T-cell (primary cell): ENCODE data around the gene OPA1. TPM values are rescaled to one million over a fixed set of nuclear protein-coding genes. Genes with fewer than 3 reads are reported as not detected.

ENCODE experiments used
- ATAC-seq, 4 experiments: fragments of 200-7000 bp in 3 of 4; fragments of 150-1000 bp in 1 of 4; cut with Tn5 transposase; replicated peaks in 1 of 4; 1 replicate in 3 of 4; 2 replicates in 1 of 4; pipeline ENCODE4 v1.10.0; 2021; ENCODE audit warnings: moderate library complexity in 3 of 4, mild to moderate bottlenecking in 2 of 4, moderate number of reproducible peaks in 1 of 4
- CTCF ChIA-PET, 2 donors: fragments of 300-600 bp; sonication (Branson Sonifier 250); formaldehyde crosslinking; loops; one replicate each; lab custom pipeline; 2022; ENCODE audit warnings: antibody characterized with exemption in 2 of 2; lab: Charles Lee
- POLR2A ChIA-PET, 2 donors: fragments of 300-600 bp; sonication (Branson Sonifier 250); formaldehyde crosslinking; loops; one replicate each; lab custom pipeline; 2022; ENCODE audit warnings: antibody characterized with exemption in 2 of 2; lab: Charles Lee
- DNase-seq, 35 experiments: peaks; one replicate each; pipeline versions ENCODE4 v3.0.0 to v3.0.0-alpha.2; 2013 to 2023
- H3K27ac ChIP-seq: one replicate; pipeline ENCODE4 v1.5.1; 2013; ENCODE audit warnings: low read length
- H3K27me3 ChIP-seq, 2 experiments: replicated peaks in 1 of 2; 1 replicate in 1 of 2; 2 replicates in 1 of 2; pipeline versions ENCODE4 v1.6.1 to v1.7.0; 2013; ENCODE audit warnings: low read length in 1 of 2, mixed read lengths in 1 of 2; ENCODE audit not compliant: control insufficient read depth in 2 of 2, insufficient read depth in 2 of 2; ENCODE audit errors: extremely low read depth in 1 of 2
- H3K36me3 ChIP-seq, 2 donors: 1 replicate in 1 of 2; 2 replicates in 1 of 2; pipeline versions ENCODE4 v1.6.1 to v1.7.0; 2013; ENCODE audit warnings: low read length in 1 of 2; ENCODE audit not compliant: control insufficient read depth in 2 of 2, insufficient read depth in 1 of 2; ENCODE audit errors: extremely low read depth in 1 of 2
- H3K4me1 ChIP-seq, 2 experiments: 1 replicate in 1 of 2; 2 replicates in 1 of 2; pipeline versions ENCODE4 v1.6.1 to v1.7.0; 2013; ENCODE audit warnings: low read length in 2 of 2, mixed read lengths in 1 of 2; ENCODE audit not compliant: insufficient read depth in 2 of 2, control insufficient read depth in 1 of 2; ENCODE audit errors: extremely low read depth in 1 of 2
- H3K4me3 ChIP-seq, 2 donors: 1 replicate in 1 of 2; 2 replicates in 1 of 2; pipeline versions ENCODE4 v1.5.1 to v1.7.0; 2013; ENCODE audit warnings: mild to moderate bottlenecking in 2 of 2, low read length in 1 of 2, moderate library complexity in 1 of 2; ENCODE audit not compliant: control insufficient read depth in 1 of 2; ENCODE audit errors: extremely low read depth in 1 of 2
- H3K9me3 ChIP-seq: 2 replicates; pipeline ENCODE4 v1.7.0; 2013
- H3K27ac Mint-ChIP-seq, 2 donors: one replicate each; pipeline ENCODE4 v1.8.0; 2020 to 2021; ENCODE audit warnings: mild to moderate bottlenecking in 2 of 2, mixed read lengths in 2 of 2
- H3K27me3 Mint-ChIP-seq, 2 donors: one replicate each; pipeline ENCODE4 v1.8.0; 2021 to 2022; ENCODE audit warnings: mixed read lengths in 2 of 2
- H3K36me3 Mint-ChIP-seq: one replicate; pipeline ENCODE4 v1.8.0; 2021; ENCODE audit warnings: mixed read lengths
- H3K4me1 Mint-ChIP-seq, 3 donors: one replicate each; pipeline ENCODE4 v1.8.0; 2020 to 2022; ENCODE audit warnings: mixed read lengths in 3 of 3, mild to moderate bottlenecking in 1 of 3
- H3K4me3 Mint-ChIP-seq, 3 donors: one replicate each; pipeline ENCODE4 v1.8.0; 2020 to 2022; ENCODE audit warnings: mild to moderate bottlenecking in 3 of 3, mixed read lengths in 3 of 3, moderate library complexity in 3 of 3
- H3K9me3 Mint-ChIP-seq, 3 donors: one replicate each; pipeline ENCODE4 v1.8.0; 2020 to 2022; ENCODE audit warnings: mixed read lengths in 3 of 3
- WGBS: methylation state at CpG from one replicate; pipeline ENCODE4 v1.1.5; 2013; ENCODE audit warnings: missing lambda C conversion rate; ENCODE audit not compliant: insufficient coverage; 5-methylcytosine and 5-hydroxymethylcytosine counted together
- total RNA-seq, 35 experiments: library from RNA in 6 of 35; stranded (reverse) in 6 of 35; fragments of 120-200 nt in 1 of 35; gene quantifications; one replicate each; pipeline versions ENCODE4 v1.2.1 to v1.2.4 and lab custom pipeline; 2013 to 2026

The OPA1 gene
- total RNA-seq, 5 donors from 2014 or later (not counting 1 experiment from before 2014, with no cell fraction given), result 40.5 to 56.1 (median 41.9) TPM

DNA sequence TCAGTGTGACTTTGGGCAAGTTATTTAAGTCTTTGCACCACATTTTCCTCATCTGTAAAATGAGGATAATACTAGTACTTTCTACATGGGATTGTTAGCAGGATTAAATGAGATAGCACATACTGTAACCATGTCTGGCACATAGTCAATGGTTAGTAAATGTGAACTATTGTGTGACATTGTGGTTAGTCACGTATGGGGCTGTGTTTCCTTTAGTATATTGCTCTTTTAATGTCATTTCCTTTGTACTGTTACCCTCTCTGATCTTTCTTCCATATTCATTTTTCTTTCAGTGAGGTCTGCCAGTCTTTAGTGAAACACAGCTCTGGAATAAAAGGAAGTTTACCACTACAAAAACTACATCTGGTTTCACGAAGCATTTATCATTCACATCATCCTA, 21.4 kb downstream of the OPA1 start:
- Histone ChIP-seq H3K36me3 (peaks cover 0 to 29% of the 10 kb centered on the region in 2 donors), H3K9me3 (no peaks in the 10 kb centered on the region), H3K4me1 (peaks cover 0 to 6% of the 10 kb centered on the region in 2 experiments), H3K27ac (no peak overlapping the region), H3K27me3 (no peaks in the 10 kb centered on the region), H3K4me3 (no peak overlapping the region)
- Mint-ChIP-seq H3K36me3 (peaks cover 47% of the 10 kb centered on the region), H3K27ac (peak overlapping the region; percentile 39 to 75), H3K4me1 (peaks cover 25 to 37% (median 28%) of the 10 kb centered on the region in 3 donors), H3K9me3 (peaks cover 0 to 4% (median 3%) of the 10 kb centered on the region in 3 donors), H3K4me3 (peak overlapping the region in 1 of 3 donors; percentile 30), H3K27me3 (no peaks in the 10 kb centered on the region)
- 43% methylated on average over 1 of the region's 2 CpGs for WGBS
- DNase-seq (no peak), ATAC-seq (peak in 3 of 4 experiments; percentile 41 to 75 (median 53))
- ChIA-PET POLR2A (no interaction called here), CTCF (no interaction called here)

DNA sequence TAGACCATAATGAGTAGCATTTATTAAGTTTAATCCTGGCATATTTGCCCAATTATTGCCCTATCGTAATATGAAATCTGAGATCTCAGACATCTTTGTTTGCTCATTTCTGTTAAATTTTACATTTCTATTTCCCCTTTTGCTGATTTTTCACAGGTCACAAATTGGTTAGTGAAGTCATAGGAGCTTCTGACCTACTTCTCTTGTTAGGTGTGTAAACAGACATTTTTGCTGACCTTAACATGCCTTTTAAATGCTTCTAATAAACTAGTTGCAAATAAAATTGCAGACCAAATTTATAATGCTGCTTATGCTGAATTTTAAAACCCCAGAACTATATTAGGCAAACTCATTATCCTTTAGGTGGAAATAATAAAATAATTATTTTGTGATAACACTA, 24.6 kb downstream of the OPA1 start:
- peaks cover 0 to 45% of the 10 kb centered on the region in 2 donors for H3K36me3 ChIP-seq
- H3K27ac ChIP-seq, result no peak overlapping the region
- ATAC-seq, result no peak
- Mint-ChIP-seq H3K4me3 (no peak overlapping the region), H3K27ac (no peak overlapping the region), H3K27me3 (no peaks in the 10 kb centered on the region), H3K36me3 (peaks cover 46% of the 10 kb centered on the region), H3K9me3 (peaks cover 0 to 2% (median 0%) of the 10 kb centered on the region in 3 donors), H3K4me1 (peaks cover 19 to 26% (median 22%) of the 10 kb centered on the region in 3 donors)
- WGBS, result no CpG with 5 or more reads among the region's 1 CpG
- H3K27me3 ChIP-seq, result no peaks in the 10 kb centered on the region
- DNase-seq, result no peak
- ChIA-PET CTCF (interaction anchor here in 1 of 2 donors (0.7 kb wide), 1 partner anchor 25 kb away, joined by 4 read pairs; no protein-coding TSS in a partner anchor), POLR2A (interaction anchor here in 1 of 2 donors (0.7 kb wide), 1 partner anchor 1933 kb away, joined by 5 read pairs; no protein-coding TSS in a partner anchor)
- peaks cover 0 to 6% of the 10 kb centered on the region in 2 experiments for H3K4me1 ChIP-seq
- H3K4me3 ChIP-seq, result no peak overlapping the region
- H3K9me3 ChIP-seq, result no peaks in the 10 kb centered on the region

DNA sequence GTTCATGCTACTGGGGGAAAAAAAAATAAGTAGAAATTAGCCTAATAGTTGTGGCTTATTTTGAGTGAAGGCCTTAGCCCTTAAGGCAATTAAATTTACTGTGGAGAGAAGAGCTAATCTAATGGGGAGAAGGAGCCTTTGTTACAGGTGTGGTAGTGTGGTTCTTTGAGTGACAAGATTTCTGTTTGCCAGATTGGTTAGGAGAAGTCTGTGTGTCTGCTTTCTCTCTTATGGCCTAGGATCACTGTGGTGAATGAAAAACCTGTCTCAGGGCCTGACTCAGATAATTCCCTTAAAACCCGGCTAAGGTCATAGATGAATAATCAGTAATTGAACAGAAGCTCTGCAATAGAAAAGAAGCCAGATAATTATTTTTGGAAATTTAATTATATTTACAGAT, 27.0 kb downstream of the OPA1 start:
- no peak for ATAC-seq
- ChIA-PET CTCF (no interaction called here), POLR2A (no interaction called here)
- Mint-ChIP-seq H3K27me3 (no peaks in the 10 kb centered on the region), H3K4me1 (peaks cover 2 to 8% (median 7%) of the 10 kb centered on the region in 3 donors), H3K36me3 (peaks cover 47% of the 10 kb centered on the region), H3K4me3 (no peak overlapping the region), H3K9me3 (no peaks in the 10 kb centered on the region), H3K27ac (no peak overlapping the region)
- H3K36me3 ChIP-seq, result peaks cover 0 to 48% of the 10 kb centered on the region in 2 donors
- H3K27ac ChIP-seq, result no peak overlapping the region
- DNase-seq, result no peak
- H3K4me1 ChIP-seq, result no peaks in the 10 kb centered on the region
- H3K4me3 ChIP-seq, result no peak overlapping the region
- no CpG with 5 or more reads among the region's 1 CpG for WGBS
- no peaks in the 10 kb centered on the region for H3K9me3 ChIP-seq
- H3K27me3 ChIP-seq, result no peaks in the 10 kb centered on the region

DNA sequence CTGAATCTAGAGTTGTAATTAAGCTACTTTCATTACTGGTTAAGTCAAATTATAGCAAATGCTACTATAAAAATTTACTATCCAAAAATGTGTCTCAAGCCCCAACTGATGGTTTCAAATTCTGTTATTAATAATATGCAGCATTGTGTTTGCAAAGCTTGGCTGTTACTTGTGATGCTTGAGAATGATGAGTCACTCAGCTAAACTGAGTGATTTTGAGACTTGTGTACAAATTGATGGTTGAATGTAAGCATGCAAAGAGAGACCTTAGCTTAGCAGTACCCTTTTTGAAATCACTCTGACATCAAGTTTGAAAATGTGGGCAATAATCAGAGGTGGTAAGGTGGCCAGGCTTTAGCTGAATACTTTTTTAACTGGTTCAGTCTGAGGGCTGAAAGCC, 27.6 kb downstream of the OPA1 start:
- CTCF ChIA-PET, result no interaction called here
- H3K4me3 ChIP-seq, result no peak overlapping the region
- DNase-seq, result no peak
- H3K36me3 ChIP-seq, result peaks cover 0 to 46% of the 10 kb centered on the region in 2 donors
- H3K4me1 ChIP-seq, result no peaks in the 10 kb centered on the region
- no peaks in the 10 kb centered on the region for H3K9me3 ChIP-seq
- H3K4me1 Mint-ChIP-seq, result peaks cover 0 to 6% (median 6%) of the 10 kb centered on the region in 3 donors
- H3K27ac Mint-ChIP-seq, result no peak overlapping the region
- no peak for ATAC-seq
- no peaks in the 10 kb centered on the region for H3K27me3 ChIP-seq
- no peak overlapping the region for H3K27ac ChIP-seq
- H3K36me3 Mint-ChIP-seq, result peaks cover 42% of the 10 kb centered on the region
- POLR2A ChIA-PET, result interaction anchor here in 1 of 2 donors (0.6 kb wide), 1 partner anchor 55 kb away, joined by 9 read pairs; no protein-coding TSS in a partner anchor
- no peak overlapping the region for H3K4me3 Mint-ChIP-seq
- H3K27me3 Mint-ChIP-seq, result no peaks in the 10 kb centered on the region
- H3K9me3 Mint-ChIP-seq, result no peaks in the 10 kb centered on the region

DNA sequence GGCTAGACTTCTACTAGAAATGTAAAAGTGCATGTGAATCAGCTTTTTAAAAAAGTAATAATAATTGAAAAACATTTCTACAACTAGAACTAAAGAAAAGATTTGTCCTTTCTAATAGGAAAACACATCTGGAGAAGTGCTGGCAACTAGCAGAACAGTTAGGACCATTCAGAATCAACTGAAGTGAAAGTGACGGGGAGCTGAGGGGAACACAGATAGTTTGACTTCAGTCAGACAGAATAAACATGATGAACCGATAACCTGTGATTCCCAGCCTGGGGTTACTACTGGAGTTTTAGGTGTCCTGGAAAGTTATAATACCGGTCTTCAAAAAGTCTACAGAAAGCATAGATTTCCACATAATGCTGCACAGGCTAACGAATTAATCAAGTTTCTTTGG, 28.1 kb downstream of the OPA1 start:
- H3K36me3 Mint-ChIP-seq, result peaks cover 46% of the 10 kb centered on the region
- ChIA-PET POLR2A (interaction anchor here in 1 of 2 donors (0.6 kb wide), 1 partner anchor 54 kb away, joined by 9 read pairs; no protein-coding TSS in a partner anchor), CTCF (no interaction called here)
- Histone ChIP-seq H3K27me3 (no peaks in the 10 kb centered on the region), H3K9me3 (no peaks in the 10 kb centered on the region), H3K27ac (no peak overlapping the region), H3K4me3 (no peak overlapping the region), H3K36me3 (peaks cover 0 to 47% of the 10 kb centered on the region in 2 donors), H3K4me1 (no peaks in the 10 kb centered on the region)
- H3K4me1 Mint-ChIP-seq, result peaks cover 0 to 6% (median 6%) of the 10 kb centered on the region in 3 donors
- no peaks in the 10 kb centered on the region for H3K27me3 Mint-ChIP-seq
- ATAC-seq (no peak), DNase-seq (no peak)
- no peak overlapping the region for H3K4me3 Mint-ChIP-seq
- H3K27ac Mint-ChIP-seq, result no peak overlapping the region
- WGBS, result 66% methylated on average over 2 of the region's 4 CpGs
- no peaks in the 10 kb centered on the region for H3K9me3 Mint-ChIP-seq

DNA sequence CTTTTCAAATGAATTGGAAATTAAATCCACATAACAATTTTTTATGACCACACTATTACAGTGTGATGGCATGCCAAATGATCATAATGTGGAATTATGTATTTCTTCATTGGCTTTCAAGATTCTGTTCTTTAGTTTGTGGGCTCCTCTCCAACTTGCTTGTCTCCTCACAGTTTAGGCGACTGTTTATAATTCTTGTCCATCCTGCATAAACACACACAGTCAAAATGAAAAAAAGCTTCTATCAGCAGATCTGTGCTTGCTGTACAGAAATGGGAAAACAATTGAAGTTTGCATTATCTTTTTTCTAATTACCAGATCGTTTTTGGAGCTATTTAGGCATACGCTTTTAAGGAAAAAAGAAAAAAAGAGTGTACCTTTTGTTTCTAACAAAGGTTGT, 37.0 kb downstream of the OPA1 start:
- ChIA-PET POLR2A (no interaction called here), CTCF (no interaction called here)
- Histone ChIP-seq H3K4me3 (no peak overlapping the region), H3K4me1 (no peaks in the 10 kb centered on the region), H3K27me3 (no peaks in the 10 kb centered on the region), H3K27ac (no peak overlapping the region), H3K9me3 (no peaks in the 10 kb centered on the region), H3K36me3 (peaks cover 0 to 34% of the 10 kb centered on the region in 2 donors)
- WGBS, result no CpG with 5 or more reads among the region's 3 CpGs
- ATAC-seq (no peak), DNase-seq (no peak)
- no peaks in the 10 kb centered on the region for H3K27me3 Mint-ChIP-seq
- no peaks in the 10 kb centered on the region for H3K9me3 Mint-ChIP-seq
- H3K27ac Mint-ChIP-seq, result no peak overlapping the region
- no peak overlapping the region for H3K4me3 Mint-ChIP-seq
- H3K4me1 Mint-ChIP-seq, result no peaks in the 10 kb centered on the region
- peaks cover 43% of the 10 kb centered on the region for H3K36me3 Mint-ChIP-seq
